GM12878 (cell line): ENCODE data around the gene CCDC57.

Experiments used
- GABPA ChIP-seq: IDR thresholded peaks from 2 replicates; pipeline ENCODE4 v1.6.1; 2014; ENCODE audit warnings: antibody characterized with exemption, low read depth, mild to moderate bottlenecking, inconsistent platforms
- JUND ChIP-seq: IDR thresholded peaks from 2 replicates; pipeline ENCODE4 v1.6.1; 2012; ENCODE audit warnings: low read depth, mild to moderate bottlenecking, low read length, improper control_type of control experiment, moderate library complexity
- RUNX3 ChIP-seq: IDR thresholded peaks from 2 replicates; pipeline ENCODE4 v1.6.1; 2012; ENCODE audit warnings: low read length, inconsistent platforms
- SMAD1 ChIP-seq: fragments of 450-650 bp; IDR thresholded peaks from 2 replicates; pipeline ENCODE4 v1.6.1; 2018; ENCODE audit warnings: mild to moderate bottlenecking, low read depth; ENCODE audit not compliant: partially characterized antibody
- STAT1 ChIP-seq: fragments of 450-650 bp; conservative IDR thresholded peaks from 2 replicates; pipeline ENCODE4 v1.6.1; 2014; ENCODE audit warnings: antibody characterized with exemption, mild to moderate bottlenecking
- ZNF274 ChIP-seq: IDR thresholded peaks from one replicate; pipeline ENCODE4 v1.8.0; 2011; ENCODE audit not compliant: insufficient read length, insufficient read depth
- TF ChIP-seq, protein P1 (sequence below): fragments of 150-350 bp; IDR thresholded peaks from 2 replicates; pipeline ENCODE4 v1.6.1; 2016; ENCODE audit warnings: low read depth, low read length
- TF ChIP-seq, protein P2 (sequence below): IDR thresholded peaks from 2 replicates; pipeline ENCODE4 v1.6.1; 2012; ENCODE audit warnings: low read length, inconsistent platforms
- TF ChIP-seq, protein P3 (sequence below), 3 experiments: IDR thresholded peaks in 2 of 3; conservative IDR thresholded peaks in 1 of 3; 2 replicates each; pipeline ENCODE4 v1.5.1; 2011; ENCODE audit warnings: low read depth in 3 of 3, low read length in 3 of 3, mild to moderate bottlenecking in 3 of 3, control low read depth in 2 of 3, moderate library complexity in 2 of 3, inconsistent platforms in 1 of 3, mixed read lengths in 1 of 3; ENCODE audit not compliant: control insufficient read depth in 2 of 3, insufficient read depth in 1 of 3; ENCODE audit errors: extremely low read depth in 1 of 3
- TF ChIP-seq, protein P4 (sequence below): IDR thresholded peaks from 2 replicates; pipeline ENCODE4 v1.6.1; 2012; ENCODE audit warnings: low read depth, low read length, improper control_type of control experiment
- TF ChIP-seq, protein P5 (sequence below): IDR thresholded peaks from 2 replicates; pipeline ENCODE4 v1.6.1; 2011; ENCODE audit warnings: borderline replicate concordance, low read depth, mild to moderate bottlenecking, moderate library complexity, low read length; ENCODE audit not compliant: insufficient read depth, poor library complexity, severe bottlenecking
- TF ChIP-seq, protein P6 (sequence below): fragments of 450-650 bp; IDR thresholded peaks from 2 replicates; pipeline ENCODE4 v1.6.1; 2017; ENCODE audit warnings: antibody characterized with exemption, mild to moderate bottlenecking, moderate library complexity

DNA sequence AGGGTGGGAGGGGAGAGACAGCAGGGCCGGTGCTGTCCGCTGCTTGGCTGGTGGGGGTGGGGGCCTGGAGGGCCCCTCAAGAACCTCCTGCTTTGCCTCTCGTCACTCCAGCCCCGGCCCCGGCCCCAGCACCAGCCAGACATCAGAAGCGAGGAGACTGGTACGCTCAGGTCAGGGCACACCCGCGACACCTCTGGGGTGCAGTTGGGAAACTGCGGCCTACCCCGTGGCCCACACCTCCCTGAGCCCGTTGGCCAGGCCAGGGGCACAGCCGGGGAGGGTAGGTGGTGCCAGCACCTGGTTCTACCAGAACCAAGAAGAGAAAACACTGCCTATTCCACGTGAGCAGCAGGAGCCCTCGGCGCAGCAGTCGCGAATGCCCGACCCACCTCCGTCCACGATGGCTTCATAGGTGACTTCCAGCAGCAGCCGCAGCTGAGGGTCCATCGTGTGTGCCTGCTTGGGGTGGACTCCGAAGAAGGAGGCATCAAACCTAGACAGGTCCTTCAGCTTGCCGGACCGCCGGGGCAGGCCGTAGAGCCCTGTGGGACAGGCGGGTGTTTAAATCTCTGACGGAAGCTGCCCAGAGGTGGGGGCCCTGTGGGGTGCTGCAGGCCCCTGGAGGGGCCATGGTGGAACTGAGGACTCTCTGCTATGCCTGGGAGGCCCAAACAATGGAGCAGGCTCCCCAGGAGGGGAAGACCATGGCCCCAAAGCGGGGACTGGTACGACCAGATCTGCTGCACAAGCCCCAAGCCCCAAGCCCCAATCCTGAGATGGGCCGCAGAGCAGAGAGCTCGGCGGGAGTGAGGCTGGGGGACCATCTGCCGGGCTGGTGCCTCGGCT, 117.5 kb downstream of the CCDC57 start:
- TF ChIP-seq, protein P1, sequence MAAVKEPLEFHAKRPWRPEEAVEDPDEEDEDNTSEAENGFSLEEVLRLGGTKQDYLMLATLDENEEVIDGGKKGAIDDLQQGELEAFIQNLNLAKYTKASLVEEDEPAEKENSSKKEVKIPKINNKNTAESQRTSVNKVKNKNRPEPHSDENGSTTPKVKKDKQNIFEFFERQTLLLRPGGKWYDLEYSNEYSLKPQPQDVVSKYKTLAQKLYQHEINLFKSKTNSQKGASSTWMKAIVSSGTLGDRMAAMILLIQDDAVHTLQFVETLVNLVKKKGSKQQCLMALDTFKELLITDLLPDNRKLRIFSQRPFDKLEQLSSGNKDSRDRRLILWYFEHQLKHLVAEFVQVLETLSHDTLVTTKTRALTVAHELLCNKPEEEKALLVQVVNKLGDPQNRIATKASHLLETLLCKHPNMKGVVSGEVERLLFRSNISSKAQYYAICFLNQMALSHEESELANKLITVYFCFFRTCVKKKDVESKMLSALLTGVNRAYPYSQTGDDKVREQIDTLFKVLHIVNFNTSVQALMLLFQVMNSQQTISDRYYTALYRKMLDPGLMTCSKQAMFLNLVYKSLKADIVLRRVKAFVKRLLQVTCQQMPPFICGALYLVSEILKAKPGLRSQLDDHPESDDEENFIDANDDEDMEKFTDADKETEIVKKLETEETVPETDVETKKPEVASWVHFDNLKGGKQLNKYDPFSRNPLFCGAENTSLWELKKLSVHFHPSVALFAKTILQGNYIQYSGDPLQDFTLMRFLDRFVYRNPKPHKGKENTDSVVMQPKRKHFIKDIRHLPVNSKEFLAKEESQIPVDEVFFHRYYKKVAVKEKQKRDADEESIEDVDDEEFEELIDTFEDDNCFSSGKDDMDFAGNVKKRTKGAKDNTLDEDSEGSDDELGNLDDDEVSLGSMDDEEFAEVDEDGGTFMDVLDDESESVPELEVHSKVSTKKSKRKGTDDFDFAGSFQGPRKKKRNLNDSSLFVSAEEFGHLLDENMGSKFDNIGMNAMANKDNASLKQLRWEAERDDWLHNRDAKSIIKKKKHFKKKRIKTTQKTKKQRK: no peak
- no peak for TF ChIP-seq JUND
- TF ChIP-seq STAT1: no peak
- TF ChIP-seq, protein P2, sequence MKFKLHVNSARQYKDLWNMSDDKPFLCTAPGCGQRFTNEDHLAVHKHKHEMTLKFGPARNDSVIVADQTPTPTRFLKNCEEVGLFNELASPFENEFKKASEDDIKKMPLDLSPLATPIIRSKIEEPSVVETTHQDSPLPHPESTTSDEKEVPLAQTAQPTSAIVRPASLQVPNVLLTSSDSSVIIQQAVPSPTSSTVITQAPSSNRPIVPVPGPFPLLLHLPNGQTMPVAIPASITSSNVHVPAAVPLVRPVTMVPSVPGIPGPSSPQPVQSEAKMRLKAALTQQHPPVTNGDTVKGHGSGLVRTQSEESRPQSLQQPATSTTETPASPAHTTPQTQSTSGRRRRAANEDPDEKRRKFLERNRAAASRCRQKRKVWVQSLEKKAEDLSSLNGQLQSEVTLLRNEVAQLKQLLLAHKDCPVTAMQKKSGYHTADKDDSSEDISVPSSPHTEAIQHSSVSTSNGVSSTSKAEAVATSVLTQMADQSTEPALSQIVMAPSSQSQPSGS: no peak
- no peak for TF ChIP-seq ZNF274
- no peak for TF ChIP-seq GABPA
- TF ChIP-seq, protein P3, sequence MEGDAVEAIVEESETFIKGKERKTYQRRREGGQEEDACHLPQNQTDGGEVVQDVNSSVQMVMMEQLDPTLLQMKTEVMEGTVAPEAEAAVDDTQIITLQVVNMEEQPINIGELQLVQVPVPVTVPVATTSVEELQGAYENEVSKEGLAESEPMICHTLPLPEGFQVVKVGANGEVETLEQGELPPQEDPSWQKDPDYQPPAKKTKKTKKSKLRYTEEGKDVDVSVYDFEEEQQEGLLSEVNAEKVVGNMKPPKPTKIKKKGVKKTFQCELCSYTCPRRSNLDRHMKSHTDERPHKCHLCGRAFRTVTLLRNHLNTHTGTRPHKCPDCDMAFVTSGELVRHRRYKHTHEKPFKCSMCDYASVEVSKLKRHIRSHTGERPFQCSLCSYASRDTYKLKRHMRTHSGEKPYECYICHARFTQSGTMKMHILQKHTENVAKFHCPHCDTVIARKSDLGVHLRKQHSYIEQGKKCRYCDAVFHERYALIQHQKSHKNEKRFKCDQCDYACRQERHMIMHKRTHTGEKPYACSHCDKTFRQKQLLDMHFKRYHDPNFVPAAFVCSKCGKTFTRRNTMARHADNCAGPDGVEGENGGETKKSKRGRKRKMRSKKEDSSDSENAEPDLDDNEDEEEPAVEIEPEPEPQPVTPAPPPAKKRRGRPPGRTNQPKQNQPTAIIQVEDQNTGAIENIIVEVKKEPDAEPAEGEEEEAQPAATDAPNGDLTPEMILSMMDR (IDR thresholded peaks at IDR 0.05 in 2 of 3, conservative IDR thresholded peaks at IDR 0.05 in 1 of 3; ENCODE audit: control insufficient read depth in 2 of 3, extremely low read depth in 1 of 3, insufficient read depth in 1 of 3, low read depth in 3 of 3, low read length in 3 of 3): no peak
- TF ChIP-seq, protein P4, sequence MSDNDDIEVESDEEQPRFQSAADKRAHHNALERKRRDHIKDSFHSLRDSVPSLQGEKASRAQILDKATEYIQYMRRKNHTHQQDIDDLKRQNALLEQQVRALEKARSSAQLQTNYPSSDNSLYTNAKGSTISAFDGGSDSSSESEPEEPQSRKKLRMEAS: no peak
- TF ChIP-seq, protein P5, sequence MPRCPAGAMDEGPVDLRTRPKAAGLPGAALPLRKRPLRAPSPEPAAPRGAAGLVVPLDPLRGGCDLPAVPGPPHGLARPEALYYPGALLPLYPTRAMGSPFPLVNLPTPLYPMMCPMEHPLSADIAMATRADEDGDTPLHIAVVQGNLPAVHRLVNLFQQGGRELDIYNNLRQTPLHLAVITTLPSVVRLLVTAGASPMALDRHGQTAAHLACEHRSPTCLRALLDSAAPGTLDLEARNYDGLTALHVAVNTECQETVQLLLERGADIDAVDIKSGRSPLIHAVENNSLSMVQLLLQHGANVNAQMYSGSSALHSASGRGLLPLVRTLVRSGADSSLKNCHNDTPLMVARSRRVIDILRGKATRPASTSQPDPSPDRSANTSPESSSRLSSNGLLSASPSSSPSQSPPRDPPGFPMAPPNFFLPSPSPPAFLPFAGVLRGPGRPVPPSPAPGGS: no peak
- no peak for TF ChIP-seq RUNX3
- no peak for TF ChIP-seq SMAD1
- TF ChIP-seq, protein P6, sequence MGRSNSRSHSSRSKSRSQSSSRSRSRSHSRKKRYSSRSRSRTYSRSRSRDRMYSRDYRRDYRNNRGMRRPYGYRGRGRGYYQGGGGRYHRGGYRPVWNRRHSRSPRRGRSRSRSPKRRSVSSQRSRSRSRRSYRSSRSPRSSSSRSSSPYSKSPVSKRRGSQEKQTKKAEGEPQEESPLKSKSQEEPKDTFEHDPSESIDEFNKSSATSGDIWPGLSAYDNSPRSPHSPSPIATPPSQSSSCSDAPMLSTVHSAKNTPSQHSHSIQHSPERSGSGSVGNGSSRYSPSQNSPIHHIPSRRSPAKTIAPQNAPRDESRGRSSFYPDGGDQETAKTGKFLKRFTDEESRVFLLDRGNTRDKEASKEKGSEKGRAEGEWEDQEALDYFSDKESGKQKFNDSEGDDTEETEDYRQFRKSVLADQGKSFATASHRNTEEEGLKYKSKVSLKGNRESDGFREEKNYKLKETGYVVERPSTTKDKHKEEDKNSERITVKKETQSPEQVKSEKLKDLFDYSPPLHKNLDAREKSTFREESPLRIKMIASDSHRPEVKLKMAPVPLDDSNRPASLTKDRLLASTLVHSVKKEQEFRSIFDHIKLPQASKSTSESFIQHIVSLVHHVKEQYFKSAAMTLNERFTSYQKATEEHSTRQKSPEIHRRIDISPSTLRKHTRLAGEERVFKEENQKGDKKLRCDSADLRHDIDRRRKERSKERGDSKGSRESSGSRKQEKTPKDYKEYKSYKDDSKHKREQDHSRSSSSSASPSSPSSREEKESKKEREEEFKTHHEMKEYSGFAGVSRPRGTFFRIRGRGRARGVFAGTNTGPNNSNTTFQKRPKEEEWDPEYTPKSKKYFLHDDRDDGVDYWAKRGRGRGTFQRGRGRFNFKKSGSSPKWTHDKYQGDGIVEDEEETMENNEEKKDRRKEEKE: no peak
